ENCODE measurements around the gene CNN2. TPM values are rescaled to one million over a fixed set of nuclear protein-coding genes. Genes with fewer than 3 reads are reported as not detected.
A peak's percentile ranks its signal among the peaks of the same experiment; 100 is the strongest.

CNN2 gene
- total and polyA plus RNA-seq, 9 of the 15 experiments (the other 6 are each of a cell fraction or from before 2014, with no cell fraction given) = 12.1 to 174 (median 52.7) TPM

- in situ Hi-C loops (cut with MboI) (no loop called here), intact Hi-C loops (cut with micrococcal nuclease) (no loop called here)
- no TSS peak for BruUV-seq (replicated peaks)
- Histone ChIP-seq H3K4me2 (ENCODE audit: insufficient read depth, low read length) (peak overlapping the region; percentile 64), H3K27ac (ENCODE audit: extremely low read depth, low read depth, low read length) (peak overlapping the region; percentile 74), H4K20me1 (replicated peaks; ENCODE audit: control insufficient read depth, insufficient read depth, low read length) (peaks cover 53% of the 10 kb centered on the region), H3K9me1 (ENCODE audit: control insufficient read depth, insufficient read depth, low read length) (peaks cover 16% of the 10 kb centered on the region), H3K4me1 (replicated peaks in 1 of 2; ENCODE audit: control insufficient read depth in 2 of 2, insufficient read depth in 2 of 2, low read length in 2 of 2) (peaks cover 23 to 94% of the 10 kb centered on the region in 2 experiments), H3K9ac (ENCODE audit: insufficient read depth in 1 of 2, low read depth in 2 of 2, low read length in 2 of 2) (peak overlapping the region; percentile 42 to 94), H2AFZ (ENCODE audit: low read depth, low read length) (no peak overlapping the region), H3K79me2 (ENCODE audit: control insufficient read depth, insufficient read depth, low read length) (peaks cover 80% of the 10 kb centered on the region), H3K9me3 (replicated peaks; ENCODE audit: control insufficient read depth, insufficient read depth, low read depth, low read length) (no peaks in the 10 kb centered on the region), H3K36me3 (ENCODE audit: control insufficient read depth, insufficient read depth, low read length) (peaks cover 72% of the 10 kb centered on the region; the same call in 2 of the 3 replicates), H3K27me3 (ENCODE audit: control insufficient read depth in 2 of 2, insufficient read depth in 2 of 2, low read length in 2 of 2) (no peaks in the 10 kb centered on the region), H3K4me3 (peak overlapping the region; percentile 28; the same call in 1 of the 2 replicates)
- ChIA-PET POLR2A (interaction anchor here (0.6 to 1.2 kb wide), 6 partner anchors 9 to 276 kb away, joined by 3 to 6 read pairs (median 3); partner anchors contain the start of gene CNN2), CTCF (ENCODE audit: low intra/inter-chr PET ratio) (no interaction called here)
- DNase-seq (ENCODE audit: extremely low read depth in 1 of 4, low spot score in 3 of 4) (peak; percentile 77 to 87 (median 82)), FAIRE-seq (peak; percentile 92), ATAC-seq (peak; percentile 69)
- 15% methylated on average over 22 of the region's 24 CpGs for WGBS (ENCODE audit: insufficient coverage, low coverage, missing lambda C conversion rate)
- peak; percentile 78; the same call in 1 of the 2 replicates for TF ChIP-seq KAT7 (CRISPR knock-in tag; IDR thresholded peaks at IDR 0.05; ENCODE audit: borderline replicate concordance)
- TF ChIP-seq GTF3C2 (IDR thresholded peaks at IDR 0.05; ENCODE audit: borderline replicate concordance, extremely low read depth, insufficient read length) = no peak
- TF ChIP-seq POLR2AphosphoS5 (IDR thresholded peaks at IDR 0.05; ENCODE audit: control insufficient read depth, insufficient read depth, low read depth, low read length) = peak; percentile 16; the same call in 1 of the 2 replicates
- peak; percentile 55; the same call in 1 of the 2 replicates for TF ChIP-seq NR2C1 (IDR thresholded peaks at IDR 0.05)
- 0 out of 2 replicates have a peak, but pooled peaks have one; percentile 29 for TF ChIP-seq NR2C1 (tag; IDR thresholded peaks at IDR 0.05)
- peak; percentile 35 for TF ChIP-seq SAP30 (IDR thresholded peaks at IDR 0.05; ENCODE audit: borderline replicate concordance, insufficient read depth, low read depth, low read length, poor library complexity, severe bottlenecking)
- peak; percentile 86 for TF ChIP-seq ZNF263 (CRISPR knock-in tag; IDR thresholded peaks at IDR 0.05; ENCODE audit: borderline replicate concordance)
- TF ChIP-seq NFIC (IDR thresholded peaks at IDR 0.05) = 0 out of 2 replicates have a peak, but pooled peaks have one; percentile 12
- 0 out of 2 replicates have a peak, but pooled peaks have one; percentile 14 for TF ChIP-seq ARID1B (IDR thresholded peaks at IDR 0.05)
- TF ChIP-seq NCOR1 (IDR thresholded peaks at IDR 0.05) = peak; percentile 24; the same call in 1 of the 2 replicates
- TF ChIP-seq THRB (CRISPR knock-in tag; conservative IDR thresholded peaks at IDR 0.05) = no peak
- no peak for TF ChIP-seq THRA (IDR thresholded peaks at IDR 0.05)
Observed at GRCh38 chr19:1017115-1017905, 9.1 kb upstream of the CNN2 start.
